ENCODE results near the gene CD164. TPM values are rescaled to one million over a fixed set of nuclear protein-coding genes. Genes with fewer than 3 reads are reported as not detected.

Gene CD164
- total RNA-seq (2014; rRNA removed; shearing (Covaris generic)), result 380 and 486 TPM in 2 replicates

DNA sequence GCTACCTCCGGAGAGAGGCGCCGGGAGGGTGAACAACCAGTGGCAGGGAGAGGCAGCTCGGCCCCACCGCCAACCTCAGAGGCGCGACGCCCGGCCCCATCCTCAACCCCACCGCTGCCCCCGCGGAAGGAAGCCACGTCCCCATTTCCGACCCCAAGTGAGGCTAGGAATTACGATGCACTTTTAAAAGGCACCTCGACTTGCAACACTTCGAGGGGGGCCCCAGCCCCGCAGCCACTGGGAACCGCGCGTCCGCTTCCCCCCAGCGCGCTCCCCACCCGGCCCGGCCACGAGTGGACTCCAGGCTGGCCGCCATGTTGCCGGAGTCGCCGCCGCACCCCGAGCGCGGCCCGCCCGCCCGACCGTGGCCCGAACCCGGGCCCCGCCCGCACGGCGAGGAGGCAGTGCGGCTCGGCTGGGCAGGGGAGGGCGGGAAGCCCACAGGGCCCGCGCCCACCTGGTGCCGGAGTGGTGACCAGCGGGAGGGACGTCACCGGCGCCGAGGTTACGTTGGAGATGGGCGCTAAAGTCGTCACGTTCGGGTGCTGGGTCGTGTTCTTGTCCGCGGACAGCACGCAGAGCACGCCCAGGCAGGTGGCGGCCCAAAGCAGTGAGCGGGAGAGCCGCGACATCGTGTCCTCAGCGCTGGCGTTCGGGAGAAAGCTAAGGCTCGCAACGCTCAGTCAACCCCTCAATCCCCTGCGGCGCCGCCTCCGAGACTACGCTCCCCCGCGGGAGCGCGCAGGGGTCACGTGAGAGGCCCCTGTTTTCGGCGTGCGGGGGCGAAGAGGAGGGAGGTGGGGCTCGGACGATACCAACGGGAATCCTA, at the start of gene CD164:
TSS of gene CD164 (minus strand) at position 721 of the 829 bp plus-strand sequence. CDS start at position 632, 89 bp downstream.
- peak; percentile 95 for DNase-seq (ENCODE audit: low read depth)

DNA sequence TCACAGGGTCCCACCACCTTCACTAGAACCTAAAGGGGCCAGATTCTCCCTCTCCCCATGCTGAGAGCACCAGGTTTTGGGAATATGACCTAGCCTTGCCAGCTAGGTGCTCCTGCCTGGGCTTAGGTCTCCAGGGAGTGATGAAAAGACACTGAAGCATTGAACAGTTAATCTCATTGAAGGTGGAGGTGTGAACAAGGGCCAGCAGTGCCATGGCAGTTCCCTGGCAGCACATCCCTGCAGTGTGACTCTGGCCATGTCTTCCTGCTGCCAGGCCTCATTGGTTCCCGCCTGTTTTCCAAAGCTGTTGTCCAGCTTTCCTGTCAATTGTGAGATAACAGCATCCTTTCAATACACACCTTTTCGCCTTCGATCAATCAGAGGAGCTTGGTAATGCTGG, 47.2 kb upstream of the CD164 start:
- no peak for DNase-seq (ENCODE audit: low read depth)

GRCh38 chr6:109428889-109429477, 46.7 kb upstream of the CD164 start:
- DNase-seq (ENCODE audit: low read depth), result peak; percentile 46

GRCh38 chr6:109424946-109425345, 42.7 kb upstream of the CD164 start:
- peak; percentile 73 for DNase-seq (ENCODE audit: low read depth)

DNA sequence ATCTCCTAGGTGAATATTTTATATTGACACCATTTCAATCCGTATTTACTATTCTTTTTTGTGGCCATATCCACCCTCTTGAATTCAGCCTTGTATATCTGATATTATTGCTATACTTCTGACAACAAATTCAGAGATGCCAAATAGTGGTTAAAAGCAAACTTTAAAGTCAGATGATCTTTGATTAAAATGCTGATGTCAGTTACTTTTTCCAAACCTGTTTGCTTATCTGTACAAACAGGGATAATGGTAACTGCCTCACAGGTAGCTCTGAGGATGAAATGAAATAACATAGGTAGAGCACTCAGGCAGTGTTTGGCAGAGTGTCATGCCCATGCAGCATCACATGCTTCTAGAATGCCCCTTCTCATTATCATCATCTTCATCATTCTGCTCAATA, 38.9 kb upstream of the CD164 start:
- DNase-seq (ENCODE audit: low read depth), result no peak

DNA sequence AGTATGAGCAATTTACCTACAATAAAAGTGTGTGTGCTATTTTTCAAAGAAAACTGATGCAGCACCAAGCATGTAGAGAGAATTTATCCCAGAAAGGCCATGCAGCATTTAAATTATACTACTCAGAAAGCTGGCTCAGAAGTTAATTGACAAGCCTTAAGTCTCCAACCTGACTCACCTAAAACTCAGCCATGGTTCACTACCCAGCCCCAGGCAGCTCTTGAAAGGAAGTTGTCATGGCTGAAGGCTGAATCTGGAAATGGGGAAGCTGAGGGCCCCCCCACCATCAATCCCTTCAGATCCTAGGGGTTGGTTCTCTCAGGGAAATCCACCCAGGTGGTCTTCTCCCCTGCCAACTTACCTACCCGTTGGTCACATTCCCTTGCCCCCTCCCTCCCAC, 38.5 kb upstream of the CD164 start:
- peak; percentile 86 for DNase-seq (ENCODE audit: low read depth)

GRCh38 chr6:109417646-109418045, 35.4 kb upstream of the CD164 start:
- DNase-seq (ENCODE audit: low read depth), result no peak

DNA sequence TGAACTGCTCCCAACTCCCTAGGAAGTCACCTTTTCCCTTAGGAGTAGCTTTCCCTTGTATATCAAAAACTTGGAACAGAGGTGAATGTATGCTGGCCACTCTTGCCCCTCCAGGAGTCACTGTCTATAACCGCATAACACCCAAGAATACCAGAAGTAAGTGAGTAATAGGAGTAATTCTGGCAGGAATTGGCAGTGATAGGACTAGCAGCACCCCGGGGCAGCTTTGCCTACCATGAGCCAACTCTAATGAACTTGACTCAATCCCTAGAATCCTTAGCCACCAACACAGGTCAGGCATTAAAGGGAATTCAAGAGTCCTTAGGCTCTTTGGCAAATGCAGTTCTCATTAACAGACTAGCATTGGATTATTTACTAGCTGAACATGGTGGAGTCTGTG, 28.8 kb upstream of the CD164 start:
- peak; percentile 82 for DNase-seq (ENCODE audit: low read depth)

DNA sequence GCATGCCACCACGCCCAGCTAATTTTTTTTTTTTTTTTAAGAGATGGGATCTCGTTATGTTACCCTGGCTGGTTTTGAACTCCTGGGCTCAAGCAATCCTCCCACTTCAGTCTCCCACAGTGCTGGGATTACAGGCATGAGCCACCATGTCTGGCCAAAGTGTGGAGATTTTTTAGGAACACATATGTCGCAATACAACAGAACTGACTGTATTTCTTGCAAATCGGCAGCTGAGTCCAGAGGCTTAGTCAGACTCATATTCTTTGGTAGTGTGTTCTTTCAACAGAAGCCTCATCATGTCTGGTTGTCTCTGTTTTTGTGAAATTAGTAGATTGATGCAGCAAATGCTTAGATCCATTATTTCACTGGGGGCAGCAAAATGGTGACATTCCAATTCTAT, 23.9 kb upstream of the CD164 start:
- peak; percentile 32 for DNase-seq (ENCODE audit: low read depth)

GRCh38 chr6:109397020-109397419, 14.8 kb upstream of the CD164 start:
- no peak for DNase-seq (ENCODE audit: low read depth)

DNA sequence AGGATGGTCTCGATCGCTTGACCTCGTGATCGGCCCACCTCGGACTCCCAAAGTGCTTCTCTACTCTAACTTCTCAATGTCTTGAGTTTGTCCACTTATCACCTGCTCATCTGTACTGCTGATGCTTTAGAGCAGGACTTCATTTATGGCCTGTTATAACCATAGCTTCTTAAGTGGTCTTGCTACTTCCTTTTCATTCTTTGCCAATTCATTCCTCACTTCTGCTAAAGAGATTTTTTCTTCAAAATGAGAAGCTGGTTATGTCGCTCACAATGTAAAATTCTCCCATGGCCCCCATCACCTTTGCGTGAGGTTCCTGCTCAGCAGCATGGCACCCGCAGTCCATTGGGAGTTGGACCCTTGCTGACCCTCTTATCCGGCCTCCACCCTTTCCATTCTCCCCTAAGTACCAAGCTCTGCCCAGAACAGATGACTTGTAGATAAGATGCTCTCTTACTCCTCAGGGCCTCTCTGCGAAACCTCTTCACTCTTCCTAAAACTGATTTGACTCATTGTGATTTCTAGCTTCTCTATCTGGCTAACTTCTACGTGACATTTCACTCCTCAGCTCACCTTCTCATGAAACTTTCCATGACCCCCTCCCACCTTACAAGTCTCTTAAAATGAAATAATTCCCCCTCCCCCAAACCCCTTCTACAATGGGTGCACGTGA, 13.9 kb upstream of the CD164 start:
- DNase-seq (ENCODE audit: low read depth), result no peak

GRCh38 chr6:109393886-109394281, 11.6 kb upstream of the CD164 start:
- peak; percentile 76 for DNase-seq (ENCODE audit: low read depth)

DNA sequence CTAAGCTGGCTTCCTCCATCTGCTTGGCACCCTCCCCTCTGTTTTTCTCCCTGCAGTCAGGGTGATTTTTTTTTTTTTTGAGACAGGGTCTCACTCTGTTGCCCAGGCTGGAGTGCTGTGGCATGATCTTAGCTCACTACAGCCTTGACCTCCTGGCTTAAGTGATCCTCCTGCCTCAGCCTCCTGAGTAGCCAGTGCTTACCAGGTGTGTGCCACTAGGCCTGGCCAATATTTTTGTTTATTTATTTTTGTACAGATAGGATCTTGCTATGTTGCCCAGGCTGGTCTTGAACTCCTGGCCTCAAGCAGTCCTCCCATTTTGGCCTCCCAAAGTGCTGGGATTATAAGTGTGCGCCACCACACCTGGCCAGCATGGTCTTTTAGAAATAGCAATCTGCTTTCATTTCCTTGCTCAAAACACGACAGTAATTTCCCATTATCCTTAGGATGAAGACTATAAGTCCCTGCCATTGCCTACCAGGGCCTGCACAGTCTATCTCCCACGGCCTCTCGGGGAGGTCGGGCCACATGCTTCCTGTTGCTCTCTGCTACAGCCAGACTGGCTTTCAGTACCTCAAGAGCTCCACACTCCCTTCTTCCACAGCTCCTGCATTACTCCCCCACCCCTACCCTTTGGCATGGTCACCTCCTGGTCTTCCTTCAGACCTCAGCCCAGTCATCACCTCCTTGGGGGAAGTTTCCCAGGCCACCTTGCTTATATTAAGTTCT, 11.1 kb upstream of the CD164 start:
- DNase-seq (ENCODE audit: low read depth), result no peak

- no peak for DNase-seq (ENCODE audit: low read depth)
These were observed 7.5 kb upstream of the CD164 start for GRCh38 chr6:109389650-109390274.

DNA sequence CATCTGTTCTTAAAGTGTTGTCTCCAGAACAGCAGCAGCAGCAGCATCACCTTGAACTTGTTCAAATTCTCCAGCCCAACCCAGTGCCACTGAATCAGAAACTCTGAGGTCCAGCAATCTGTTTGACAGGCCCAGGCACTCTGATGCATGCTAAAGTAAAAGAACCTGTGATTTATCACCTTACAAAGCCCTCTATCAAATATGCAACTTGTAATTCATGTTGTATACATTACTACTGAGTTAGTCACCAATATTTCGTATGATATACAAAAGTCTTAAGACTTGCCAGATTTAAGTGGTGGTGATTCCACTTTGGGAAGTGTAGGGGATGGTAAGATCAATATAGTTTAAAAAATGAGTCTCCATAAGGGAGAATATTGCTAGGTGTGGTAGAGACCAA, 6.0 kb upstream of the CD164 start:
- no peak for DNase-seq (ENCODE audit: low read depth)

GRCh38 chr6:109383438-109383940, 1.2 kb upstream of the CD164 start:
- DNase-seq (ENCODE audit: low read depth), result no peak

DNA sequence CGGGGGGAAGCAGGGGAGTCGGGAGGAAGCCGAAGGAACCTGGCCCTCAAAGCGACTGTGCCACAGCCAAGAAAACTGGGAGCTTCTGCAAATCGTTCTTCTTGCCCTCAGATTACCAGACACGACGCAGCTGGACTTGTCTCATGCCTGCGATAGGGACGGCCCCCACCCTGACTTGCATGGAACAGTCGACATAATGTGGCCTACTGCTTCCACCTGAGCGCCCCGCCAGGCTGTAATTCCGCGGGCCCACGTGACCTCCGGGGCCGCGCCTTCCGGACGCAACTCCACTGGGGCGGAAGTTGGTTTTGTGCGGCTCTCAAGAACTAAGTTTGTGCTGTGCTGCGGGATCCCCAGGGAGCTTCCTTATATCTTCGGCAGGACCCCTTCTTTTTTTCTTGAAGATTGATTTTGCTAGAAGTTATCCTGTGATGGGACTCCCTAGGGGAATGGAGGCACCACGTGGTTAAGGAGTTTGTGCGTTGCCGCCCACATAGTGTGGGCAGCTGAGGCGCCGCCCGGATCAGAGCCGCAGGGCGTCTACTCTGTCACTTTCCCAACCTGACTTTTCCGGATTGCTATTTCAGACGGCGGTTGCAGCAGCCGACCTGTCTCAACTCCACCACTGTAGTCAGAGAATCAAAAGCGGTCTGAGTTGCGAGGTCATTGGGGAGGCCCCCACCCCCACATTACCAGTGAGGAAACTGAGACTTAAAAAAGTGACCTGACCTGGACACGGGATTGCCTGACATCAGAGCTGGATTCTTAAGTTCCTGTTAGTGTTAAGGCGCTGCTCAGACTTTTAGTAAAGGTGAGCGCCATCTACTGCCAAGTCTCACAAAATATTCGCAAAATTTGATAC, 540 bp upstream of the CD164 start:
- peak; percentile 93 for DNase-seq (ENCODE audit: low read depth)

DNA sequence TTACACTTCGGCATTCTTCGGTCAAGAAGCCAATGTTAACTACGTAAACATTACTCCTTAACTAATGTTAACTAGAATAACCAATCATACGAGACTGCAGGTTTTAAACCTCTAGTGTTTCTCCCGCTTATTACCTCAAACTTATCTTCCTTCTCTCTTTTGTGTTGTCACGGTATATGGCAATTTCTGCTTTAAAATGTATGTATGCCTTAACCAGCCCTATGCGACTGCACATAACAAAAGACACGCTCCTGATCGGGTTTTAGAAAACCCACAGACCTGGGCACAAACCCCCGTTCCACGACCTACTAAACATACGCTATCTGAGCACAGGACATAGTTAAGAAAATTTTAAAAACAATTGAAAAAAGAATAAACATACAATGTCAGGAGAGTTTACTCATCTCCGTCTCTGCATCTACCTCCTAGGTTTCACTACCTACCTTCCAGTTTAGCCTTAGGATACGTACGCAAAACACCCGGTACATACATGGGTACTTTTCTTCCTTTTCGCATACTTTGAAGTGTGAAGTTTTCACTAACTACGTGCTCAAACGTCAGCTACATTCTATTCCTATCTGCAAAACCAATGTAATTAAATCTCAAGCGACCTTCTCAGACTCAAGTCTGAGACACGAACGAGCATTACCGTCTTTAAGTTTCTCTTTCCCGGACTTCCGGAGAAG, 1.1 kb downstream of the CD164 start:
- peak; percentile 51 for DNase-seq (ENCODE audit: low read depth)

DNA sequence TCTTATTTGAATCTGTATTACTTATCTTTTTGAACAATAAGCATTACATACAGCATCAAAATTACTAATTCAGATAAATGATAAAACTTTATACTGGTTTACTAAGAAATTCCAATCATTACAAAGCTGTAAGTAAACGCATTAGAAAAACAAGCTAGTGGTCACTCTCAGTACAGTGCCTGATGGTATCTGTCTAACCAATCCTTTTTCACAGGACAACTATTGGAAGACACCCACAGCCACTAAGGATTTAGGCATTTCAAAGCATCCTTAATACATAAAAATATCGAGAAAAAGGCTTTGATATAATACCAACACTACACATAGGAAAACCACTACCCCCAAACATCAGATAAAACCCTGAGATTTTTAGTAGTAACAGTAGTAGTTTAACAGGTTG, 2.6 kb downstream of the CD164 start:
- DNase-seq (ENCODE audit: low read depth), result peak; percentile 38

DNA sequence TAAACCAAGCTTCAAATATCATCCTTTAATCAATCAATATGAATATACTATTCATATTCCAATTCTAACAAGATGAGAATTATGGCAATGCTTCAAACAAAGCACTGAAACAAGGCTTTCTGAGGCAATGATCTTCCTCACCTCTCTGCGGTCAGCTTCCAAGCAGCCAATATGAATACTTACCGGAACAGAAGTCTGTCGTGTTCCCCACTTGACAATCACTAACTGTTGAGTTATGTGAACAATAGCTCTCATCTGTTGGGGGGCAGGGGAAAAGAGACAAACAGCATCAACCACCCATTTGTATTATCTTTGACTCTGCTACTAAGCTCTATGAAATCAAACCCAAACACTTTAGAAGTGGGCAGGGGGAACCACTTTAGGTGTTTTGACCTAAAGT, 4.5 kb downstream of the CD164 start:
- DNase-seq (ENCODE audit: low read depth), result no peak

Data from M059J (cell line).